ENCODE data around the gene MRPL53. TPM values are rescaled to one million over a fixed set of nuclear protein-coding genes. Genes with fewer than 3 reads are reported as not detected.

The MRPL53 gene
- total and polyA plus RNA-seq, 2 of the 13 experiments (the other 11 are each of a cell fraction or from before 2014, with no cell fraction given): 34.3 to 51.9 TPM

GRCh38 chr2:74503506-74504475 is 31.3 kb upstream of the MRPL53 start (continued):
- TF ChIP-seq, protein P1, sequence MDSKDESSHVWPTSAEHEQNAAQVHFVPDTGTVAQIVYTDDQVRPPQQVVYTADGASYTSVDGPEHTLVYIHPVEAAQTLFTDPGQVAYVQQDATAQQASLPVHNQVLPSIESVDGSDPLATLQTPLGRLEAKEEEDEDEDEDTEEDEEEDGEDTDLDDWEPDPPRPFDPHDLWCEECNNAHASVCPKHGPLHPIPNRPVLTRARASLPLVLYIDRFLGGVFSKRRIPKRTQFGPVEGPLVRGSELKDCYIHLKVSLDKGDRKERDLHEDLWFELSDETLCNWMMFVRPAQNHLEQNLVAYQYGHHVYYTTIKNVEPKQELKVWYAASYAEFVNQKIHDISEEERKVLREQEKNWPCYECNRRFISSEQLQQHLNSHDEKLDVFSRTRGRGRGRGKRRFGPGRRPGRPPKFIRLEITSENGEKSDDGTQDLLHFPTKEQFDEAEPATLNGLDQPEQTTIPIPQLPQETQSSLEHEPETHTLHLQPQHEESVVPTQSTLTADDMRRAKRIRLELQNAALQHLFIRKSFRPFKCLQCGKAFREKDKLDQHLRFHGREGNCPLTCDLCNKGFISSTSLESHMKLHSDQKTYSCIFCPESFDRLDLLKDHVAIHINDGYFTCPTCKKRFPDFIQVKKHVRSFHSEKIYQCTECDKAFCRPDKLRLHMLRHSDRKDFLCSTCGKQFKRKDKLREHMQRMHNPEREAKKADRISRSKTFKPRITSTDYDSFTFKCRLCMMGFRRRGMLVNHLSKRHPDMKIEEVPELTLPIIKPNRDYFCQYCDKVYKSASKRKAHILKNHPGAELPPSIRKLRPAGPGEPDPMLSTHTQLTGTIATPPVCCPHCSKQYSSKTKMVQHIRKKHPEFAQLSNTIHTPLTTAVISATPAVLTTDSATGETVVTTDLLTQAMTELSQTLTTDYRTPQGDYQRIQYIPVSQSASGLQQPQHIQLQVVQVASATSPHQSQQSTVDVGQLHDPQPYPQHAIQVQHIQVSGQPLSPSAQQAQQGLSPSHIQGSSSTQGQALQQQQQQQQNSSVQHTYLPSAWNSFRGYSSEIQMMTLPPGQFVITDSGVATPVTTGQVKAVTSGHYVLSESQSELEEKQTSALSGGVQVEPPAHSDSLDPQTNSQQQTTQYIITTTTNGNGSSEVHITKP (CRISPR knock-in tag; IDR thresholded peaks at IDR 0.05; ENCODE audit: low read depth): no peak
- TF ChIP-seq ZNF282 (IDR thresholded peaks at IDR 0.05; ENCODE audit: partially characterized antibody) (no peak), ZNF382 (CRISPR knock-in tag; IDR thresholded peaks at IDR 0.05; ENCODE audit: borderline replicate concordance) (no peak), EED (CRISPR knock-in tag; IDR thresholded peaks at IDR 0.05) (no peak), MEF2D (CRISPR knock-in tag; IDR thresholded peaks at IDR 0.05) (no peak), ETV6 (CRISPR knock-in tag; conservative IDR thresholded peaks at IDR 0.05) (no peak), ZNF354B (CRISPR knock-in tag; IDR thresholded peaks at IDR 0.05) (no peak), KLF16 (CRISPR knock-in tag; IDR thresholded peaks at IDR 0.05) (0 out of 4 replicates have a peak, but pooled peaks of 1 of the 2 experiments have one; percentile 10), TCF7 (IDR thresholded peaks at IDR 0.05; ENCODE audit: low read depth) (no peak), ZSCAN21 (CRISPR knock-in tag; IDR thresholded peaks at IDR 0.05; ENCODE audit: borderline replicate concordance) (no peak), ZBTB43 (CRISPR knock-in tag; conservative IDR thresholded peaks at IDR 0.05) (no peak), SYNCRIP (IDR thresholded peaks at IDR 0.05; ENCODE audit: insufficient read depth, low read depth, low read length) (no peak), KLF15 (CRISPR knock-in tag; IDR thresholded peaks at IDR 0.05; ENCODE audit: borderline replicate concordance) (0 out of 2 replicates have a peak, but pooled peaks have one; percentile 15), MTA3 (CRISPR knock-in tag; IDR thresholded peaks at IDR 0.05) (no peak), ZNF333 (CRISPR knock-in tag; IDR thresholded peaks at IDR 0.05; ENCODE audit: borderline replicate concordance) (no peak), MXD1 (CRISPR knock-in tag; IDR thresholded peaks at IDR 0.05) (no peak), SOX13 (IDR thresholded peaks at IDR 0.05) (no peak), SOX13 (CRISPR knock-in tag; conservative IDR thresholded peaks at IDR 0.05 in 1 of 2, IDR thresholded peaks at IDR 0.05 in 1 of 2) (0 out of 4 replicates have a peak, but pooled peaks of 1 of the 2 experiments have one; percentile 33), ZNF543 (CRISPR knock-in tag; IDR thresholded peaks at IDR 0.05) (no peak), ZFP1 (CRISPR knock-in tag; IDR thresholded peaks at IDR 0.05) (no peak), ZNF629 (CRISPR knock-in tag; conservative IDR thresholded peaks at IDR 0.05) (no peak), RBAK (CRISPR knock-in tag; IDR thresholded peaks at IDR 0.05) (no peak)
- TF ChIP-seq, protein P2, sequence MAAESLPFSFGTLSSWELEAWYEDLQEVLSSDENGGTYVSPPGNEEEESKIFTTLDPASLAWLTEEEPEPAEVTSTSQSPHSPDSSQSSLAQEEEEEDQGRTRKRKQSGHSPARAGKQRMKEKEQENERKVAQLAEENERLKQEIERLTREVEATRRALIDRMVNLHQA (CRISPR knock-in tag; IDR thresholded peaks at IDR 0.05): no peak
- TF ChIP-seq, protein P3, sequence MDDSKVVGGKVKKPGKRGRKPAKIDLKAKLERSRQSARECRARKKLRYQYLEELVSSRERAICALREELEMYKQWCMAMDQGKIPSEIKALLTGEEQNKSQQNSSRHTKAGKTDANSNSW (CRISPR knock-in tag; IDR thresholded peaks at IDR 0.05; ENCODE audit: borderline replicate concordance): no peak

Measured in HepG2 (cell line).